Measurements from ENCODE around the gene STAC3. TPM values are rescaled to one million over a fixed set of nuclear protein-coding genes. Genes with fewer than 3 reads are reported as not detected.

The STAC3 gene
- total RNA-seq, 1 experiment from 2014 or later = 1,339 TPM

DNA sequence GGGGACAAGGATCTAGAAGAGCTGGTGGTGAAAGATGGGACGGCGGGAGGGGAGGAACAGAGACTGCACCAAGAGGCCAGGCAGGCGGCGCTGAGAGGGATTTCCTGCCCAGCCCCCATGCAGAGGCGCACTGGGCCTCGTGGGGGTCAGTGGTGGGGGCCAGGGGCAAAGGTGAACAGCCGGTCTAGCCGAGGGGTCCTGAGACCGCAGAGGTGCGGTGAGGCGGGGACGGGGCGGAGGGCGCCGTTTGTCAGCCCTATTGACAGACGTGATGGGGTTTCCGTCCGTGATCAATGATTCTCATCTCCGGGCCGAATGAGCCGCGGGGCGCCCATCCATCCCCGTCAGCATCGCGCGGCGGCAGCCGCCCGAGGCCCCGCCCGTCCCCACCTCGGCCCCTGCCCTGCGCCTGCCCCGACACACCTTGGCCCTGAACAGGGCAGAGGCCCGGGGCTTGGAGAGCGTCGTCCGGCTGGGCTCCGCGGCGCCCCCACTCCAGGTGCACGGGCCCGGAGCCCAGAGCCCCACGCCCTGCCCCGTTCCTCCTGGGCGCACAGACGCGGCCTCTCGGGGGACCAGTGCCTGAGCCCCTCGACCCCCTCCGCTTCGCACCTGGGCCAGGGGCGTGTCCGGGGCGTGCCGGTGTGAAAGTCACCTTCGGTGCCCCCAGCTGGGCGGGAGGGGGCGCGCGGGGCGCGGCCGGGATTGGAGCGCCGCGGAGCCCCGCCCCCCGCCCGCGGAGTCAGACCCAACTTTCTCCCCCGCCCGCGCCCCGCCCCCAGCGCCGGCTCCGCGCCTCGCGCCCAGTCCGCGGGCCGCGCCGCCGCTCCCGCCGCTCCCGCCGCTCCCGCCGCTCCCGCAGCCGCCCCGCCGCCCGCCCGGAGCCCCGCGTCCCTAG, 34.7 kb downstream of the STAC3 start, which contains the start of gene NXPH4:
Gene NXPH4, plus strand, starts transcription at position 781 of the 898 bp plus-strand sequence. CDS start 176 bp downstream, outside the sequence.
- Histone ChIP-seq H3K36me3 (no peaks in the 10 kb centered on the region), H3K27ac (no peak within 1 kb of the TSS), H3K9me3 (replicated peaks) (no peaks in the 10 kb centered on the region), H3K27me3 (peaks cover 16% of the 10 kb centered on the region), H3K4me1 (peaks cover 39% of the 10 kb centered on the region), H3K4me3 (peak within 1 kb of the TSS; percentile 70)
- peak; percentile 94 to 97 for DNase-seq

DNA sequence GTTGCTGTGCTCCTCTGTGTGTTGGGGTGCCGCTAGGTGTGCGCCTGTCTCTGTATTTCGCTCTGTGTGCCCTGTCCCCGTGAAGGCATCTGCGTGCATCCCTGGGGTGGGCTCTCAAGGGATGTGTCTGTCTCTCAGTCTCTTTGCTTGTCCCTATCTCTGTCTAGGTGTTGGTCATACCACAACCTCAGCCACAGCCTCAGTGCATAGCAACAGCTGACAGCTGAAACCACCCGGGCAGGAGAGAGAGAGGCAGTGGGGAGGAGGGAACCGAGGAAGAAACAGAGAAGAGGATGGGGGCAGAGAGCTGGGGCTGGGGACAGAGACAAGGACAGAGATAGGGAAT, 35.3 kb downstream of the STAC3 start:
- peak overlapping the region; percentile 70 for H3K4me3 ChIP-seq
- H3K27me3 ChIP-seq = peaks cover 16% of the 10 kb centered on the region
- no peaks in the 10 kb centered on the region for H3K36me3 ChIP-seq
- no peaks in the 10 kb centered on the region for H3K9me3 ChIP-seq (replicated peaks)
- H3K27ac ChIP-seq = no peak overlapping the region
- peaks cover 39% of the 10 kb centered on the region for H3K4me1 ChIP-seq
- DNase-seq = peak; percentile 96 to 98

DNA sequence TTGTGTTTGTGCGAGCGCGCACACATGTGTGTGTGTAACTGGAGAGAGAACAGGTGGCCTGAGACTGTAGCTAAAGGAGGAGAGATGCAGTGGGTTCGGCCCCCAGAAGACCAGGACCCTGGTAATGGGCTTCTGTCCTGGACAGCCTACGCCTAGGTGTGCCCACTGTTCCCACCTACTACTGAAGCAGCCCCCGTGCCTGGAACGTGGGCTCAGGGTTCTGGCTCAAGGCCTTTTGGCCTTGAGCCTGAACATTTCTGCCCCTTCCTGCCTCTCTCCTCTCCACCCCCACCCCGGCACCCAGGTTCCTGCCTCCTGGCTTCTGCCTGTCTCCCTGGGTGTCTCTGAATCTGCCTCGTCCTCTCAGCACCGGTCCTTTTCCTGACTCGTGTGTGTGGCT, 35.9 kb downstream of the STAC3 start:
- Histone ChIP-seq H3K27me3 (peaks cover 16% of the 10 kb centered on the region), H3K27ac (no peak overlapping the region), H3K9me3 (replicated peaks) (no peaks in the 10 kb centered on the region), H3K4me1 (peaks cover 39% of the 10 kb centered on the region), H3K4me3 (no peak overlapping the region), H3K36me3 (no peaks in the 10 kb centered on the region)
- peak in 1 of 2 experiments; percentile 76 for DNase-seq

DNA sequence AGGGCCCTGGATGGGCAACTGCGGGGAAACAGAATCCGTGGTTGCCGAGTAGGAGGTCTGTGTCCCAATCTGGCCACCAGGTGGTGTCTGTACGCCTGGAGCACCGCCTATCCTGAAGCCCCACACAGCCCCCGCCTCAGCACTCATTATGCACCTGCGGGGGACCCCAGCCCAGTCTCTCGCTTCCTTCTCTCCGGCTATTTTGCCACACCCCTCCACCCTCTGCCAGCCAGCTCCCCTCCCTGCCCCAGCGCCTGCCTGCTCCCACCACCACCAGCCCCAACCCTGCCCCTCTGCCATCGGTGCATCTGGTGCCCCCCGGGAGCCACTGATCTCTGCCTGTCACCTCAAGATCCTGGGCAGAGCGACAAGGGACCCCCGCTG, 36.6 kb downstream of the STAC3 start:
- no peak overlapping the region for H3K27ac ChIP-seq
- DNase-seq = peak; percentile 99 to 100
- H3K9me3 ChIP-seq (replicated peaks) = no peaks in the 10 kb centered on the region
- H3K36me3 ChIP-seq = no peaks in the 10 kb centered on the region
- no peak overlapping the region for H3K4me3 ChIP-seq
- H3K27me3 ChIP-seq = peaks cover 13% of the 10 kb centered on the region
- peaks cover 39% of the 10 kb centered on the region for H3K4me1 ChIP-seq

DNA sequence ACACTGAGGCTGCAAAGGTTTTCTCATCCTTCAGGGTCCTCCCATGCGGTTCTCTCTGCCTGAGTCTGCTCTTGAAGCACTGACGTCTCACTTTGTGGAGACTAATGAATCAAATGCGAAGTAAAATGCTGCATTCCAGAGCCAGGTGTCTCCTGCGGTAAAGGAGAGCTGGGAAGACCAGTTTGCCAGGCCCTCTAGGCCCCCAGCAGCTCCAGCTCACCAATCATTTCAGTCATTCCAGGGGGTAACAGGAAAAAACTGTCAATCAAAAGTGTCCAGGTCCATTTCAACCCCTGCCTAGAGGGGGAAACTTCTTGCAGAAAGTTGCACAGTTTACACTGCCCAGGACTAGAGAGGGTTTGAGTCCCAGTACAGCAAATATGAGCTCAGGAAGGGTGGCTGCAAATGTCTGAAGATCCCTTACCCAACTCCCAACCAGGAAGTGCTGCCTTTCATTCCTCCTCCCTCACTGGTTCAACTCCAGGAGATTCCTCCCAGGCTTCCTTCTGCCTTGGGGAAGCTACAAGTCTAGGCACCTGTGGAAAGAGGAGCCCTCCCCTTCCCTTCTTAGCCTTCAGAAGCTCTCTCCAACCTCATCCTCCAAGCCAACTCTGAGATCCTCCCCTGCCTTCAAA, 37.1 kb downstream of the STAC3 start:
- Histone ChIP-seq H3K4me1 (peaks cover 39% of the 10 kb centered on the region), H3K36me3 (no peaks in the 10 kb centered on the region), H3K4me3 (no peak overlapping the region), H3K27me3 (peaks cover 11% of the 10 kb centered on the region), H3K9me3 (replicated peaks) (no peaks in the 10 kb centered on the region), H3K27ac (no peak overlapping the region)
- DNase-seq = no peak

DNA sequence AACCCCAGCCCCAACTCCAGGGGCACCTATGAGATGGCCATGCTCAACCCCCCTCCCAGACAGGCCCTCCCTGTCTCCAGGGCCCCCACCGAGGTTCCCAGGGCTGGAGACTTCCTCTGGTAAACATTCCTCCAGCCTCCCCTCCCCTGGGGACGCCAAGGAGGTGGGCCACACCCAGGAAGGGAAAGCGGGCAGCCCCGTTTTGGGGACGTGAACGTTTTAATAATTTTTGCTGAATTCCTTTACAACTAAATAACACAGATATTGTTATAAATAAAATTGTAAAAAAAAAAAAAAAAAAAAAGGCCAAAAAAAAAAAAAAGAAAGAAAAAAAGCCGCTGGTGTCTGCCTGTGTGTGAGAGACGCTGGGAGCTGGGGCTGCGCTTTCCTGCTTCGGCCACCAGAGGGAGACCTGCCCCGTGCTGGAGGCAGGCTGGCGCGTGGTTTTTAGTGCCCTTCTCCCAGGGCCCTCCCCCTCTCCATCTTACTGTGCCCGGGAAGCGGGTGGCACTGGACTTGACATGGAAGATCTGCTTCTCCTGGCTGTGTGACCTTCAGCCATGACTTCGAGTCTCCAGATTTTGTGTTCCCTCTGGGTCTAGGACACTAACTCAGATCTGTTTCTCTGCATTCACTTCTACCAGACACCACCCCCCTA, 37.8 kb downstream of the STAC3 start:
- Histone ChIP-seq H3K27ac (no peak overlapping the region), H3K27me3 (peaks cover 9% of the 10 kb centered on the region), H3K9me3 (replicated peaks) (no peaks in the 10 kb centered on the region), H3K4me1 (peaks cover 33% of the 10 kb centered on the region), H3K36me3 (no peaks in the 10 kb centered on the region), H3K4me3 (no peak overlapping the region)
- peak; percentile 100 for DNase-seq

DNA sequence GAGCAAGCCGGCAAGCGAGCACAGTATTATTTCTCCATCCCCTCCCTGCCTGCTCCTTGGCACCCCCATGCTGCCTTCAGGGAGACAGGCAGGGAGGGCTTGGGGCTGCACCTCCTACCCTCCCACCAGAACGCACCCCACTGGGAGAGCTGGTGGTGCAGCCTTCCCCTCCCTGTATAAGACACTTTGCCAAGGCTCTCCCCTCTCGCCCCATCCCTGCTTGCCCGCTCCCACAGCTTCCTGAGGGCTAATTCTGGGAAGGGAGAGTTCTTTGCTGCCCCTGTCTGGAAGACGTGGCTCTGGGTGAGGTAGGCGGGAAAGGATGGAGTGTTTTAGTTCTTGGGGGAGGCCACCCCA, 38.3 kb downstream of the STAC3 start:
- Histone ChIP-seq H3K27ac (no peak overlapping the region), H3K27me3 (peaks cover 4% of the 10 kb centered on the region), H3K36me3 (no peaks in the 10 kb centered on the region), H3K9me3 (replicated peaks) (no peaks in the 10 kb centered on the region), H3K4me1 (peaks cover 28% of the 10 kb centered on the region), H3K4me3 (no peak overlapping the region)
- no peak for DNase-seq

DNA sequence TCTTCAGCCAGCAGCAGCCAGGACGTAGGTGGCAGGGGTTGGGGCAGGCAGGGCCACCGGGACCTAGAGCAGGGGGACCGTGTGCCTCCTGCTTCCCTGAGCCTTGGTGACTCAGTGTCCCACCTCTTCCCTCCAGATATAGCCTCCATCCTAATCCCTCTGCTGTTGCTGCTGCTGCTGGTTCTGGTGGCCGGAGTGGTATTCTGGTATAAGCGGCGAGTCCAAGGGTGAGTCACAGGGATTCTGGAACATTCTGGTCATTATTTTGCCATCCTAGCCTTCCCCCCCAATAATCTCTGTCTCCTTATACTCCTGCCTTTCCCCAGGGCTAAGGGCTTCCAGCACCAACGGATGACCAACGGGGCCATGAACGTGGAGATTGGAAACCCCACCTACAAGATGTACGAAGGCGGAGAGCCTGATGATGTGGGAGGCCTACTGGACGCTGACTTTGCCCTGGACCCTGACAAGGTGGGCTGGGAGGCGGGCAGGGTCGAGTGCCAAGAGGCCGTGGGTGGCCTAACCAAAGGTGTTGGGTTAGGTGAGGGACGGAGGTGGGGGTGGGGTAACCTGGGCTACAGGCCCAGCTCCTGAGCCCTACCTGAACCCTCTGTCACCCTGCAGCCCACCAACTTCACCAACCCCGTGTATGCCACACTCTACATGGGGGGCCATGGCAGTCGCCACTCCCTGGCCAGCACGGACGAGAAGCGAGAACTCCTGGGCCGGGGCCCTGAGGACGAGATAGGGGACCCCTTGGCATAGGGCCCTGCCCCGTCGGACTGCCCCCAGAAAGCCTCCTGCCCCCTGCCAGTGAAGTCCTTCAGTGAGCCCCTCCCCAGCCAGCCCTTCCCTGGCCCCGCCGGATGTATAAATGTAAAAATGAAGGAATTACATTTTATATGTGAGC, 38.9 kb downstream of the STAC3 start:
- no peaks in the 10 kb centered on the region for H3K36me3 ChIP-seq
- H3K27ac ChIP-seq = no peak overlapping the region
- peaks cover 23% of the 10 kb centered on the region for H3K4me1 ChIP-seq
- no peak for DNase-seq
- no peaks in the 10 kb centered on the region; the same call in 1 of the 2 replicates for H3K27me3 ChIP-seq
- H3K9me3 ChIP-seq (replicated peaks) = no peaks in the 10 kb centered on the region
- no peak overlapping the region for H3K4me3 ChIP-seq

DNA sequence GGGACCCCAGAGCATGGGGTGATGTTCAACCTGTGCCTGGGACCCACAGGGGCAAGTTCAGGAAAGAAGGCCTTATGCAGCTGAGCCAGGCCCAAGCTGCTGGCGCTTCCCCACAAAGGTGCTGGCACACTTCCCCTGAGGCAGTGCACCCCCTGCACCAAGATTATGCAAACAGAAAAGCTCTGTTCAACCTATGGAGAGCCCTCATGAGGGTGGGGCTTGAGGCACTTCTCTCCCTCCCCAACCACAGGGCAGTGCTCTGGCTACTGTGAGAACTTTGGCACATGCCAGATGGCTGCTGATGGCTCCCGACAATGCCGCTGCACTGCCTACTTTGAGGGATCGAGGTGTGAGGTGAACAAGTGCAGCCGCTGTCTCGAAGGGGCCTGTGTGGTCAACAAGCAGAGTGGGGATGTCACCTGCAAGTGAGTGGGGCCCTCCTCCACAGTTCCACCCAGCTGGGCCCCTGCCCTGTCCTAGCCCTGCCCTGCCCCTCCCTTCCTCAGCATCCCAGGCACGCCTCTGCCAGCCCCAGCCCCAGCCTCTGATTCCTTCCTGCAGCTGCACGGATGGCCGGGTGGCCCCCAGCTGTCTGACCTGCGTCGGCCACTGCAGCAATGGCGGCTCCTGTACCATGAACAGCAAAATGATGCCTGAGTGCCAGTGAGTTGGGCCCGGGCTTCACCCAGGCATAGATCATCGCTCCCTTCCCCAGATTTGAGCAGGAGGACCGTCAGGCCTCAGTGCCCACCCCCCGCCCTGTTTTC, 39.9 kb downstream of the STAC3 start:
- DNase-seq = no peak
- Histone ChIP-seq H3K4me3 (no peak overlapping the region), H3K27me3 (no peaks in the 10 kb centered on the region; the same call in 1 of the 2 replicates), H3K27ac (no peak overlapping the region), H3K9me3 (replicated peaks) (no peaks in the 10 kb centered on the region), H3K36me3 (0 out of 2 replicates have a peak, but pooled peaks cover 2% of the 10 kb centered on the region), H3K4me1 (peaks cover 23% of the 10 kb centered on the region)

DNA sequence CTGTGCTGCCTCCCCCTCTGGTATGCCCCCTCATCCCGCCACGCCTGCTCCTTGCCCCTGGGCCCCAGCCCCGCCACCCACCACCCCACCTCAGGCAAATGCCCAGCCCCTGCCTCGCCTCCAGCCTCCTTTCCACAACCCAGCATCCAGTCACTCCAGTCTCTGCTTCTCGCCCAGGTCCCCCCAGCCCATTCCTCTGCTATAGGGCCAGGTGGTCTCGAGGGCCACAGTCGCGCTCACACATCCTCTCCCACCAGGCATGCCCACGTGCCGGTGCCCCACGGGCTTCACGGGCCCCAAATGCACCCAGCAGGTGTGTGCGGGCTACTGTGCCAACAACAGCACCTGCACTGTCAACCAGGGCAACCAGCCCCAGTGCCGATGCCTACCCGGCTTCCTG, 40.5 kb downstream of the STAC3 start:
- H3K9me3 ChIP-seq (replicated peaks) = no peaks in the 10 kb centered on the region
- peaks cover 17% of the 10 kb centered on the region for H3K4me1 ChIP-seq
- H3K27ac ChIP-seq = no peak overlapping the region
- no peak overlapping the region for H3K4me3 ChIP-seq
- H3K36me3 ChIP-seq = peaks cover 8% of the 10 kb centered on the region; the same call in 1 of the 2 replicates
- H3K27me3 ChIP-seq = no peaks in the 10 kb centered on the region; the same call in 1 of the 2 replicates
- DNase-seq = no peak

DNA sequence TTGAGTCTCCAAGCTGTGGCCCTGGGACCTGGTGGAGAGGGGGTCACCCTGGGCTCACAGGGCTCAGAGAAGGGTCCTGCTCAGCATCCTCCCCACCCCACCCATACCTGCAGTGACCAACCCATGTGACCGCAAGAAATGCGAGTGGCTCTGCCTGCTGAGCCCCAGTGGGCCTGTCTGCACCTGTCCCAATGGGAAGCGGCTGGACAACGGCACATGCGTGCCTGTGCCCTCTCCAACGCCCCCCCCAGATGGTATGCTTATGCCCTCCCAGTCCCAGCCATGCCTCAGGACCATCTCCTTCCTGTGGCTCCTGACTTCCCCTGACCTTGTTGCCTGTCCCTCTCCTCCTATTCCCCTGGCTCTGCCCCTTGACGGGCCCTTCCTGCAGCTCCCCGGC, 41.1 kb downstream of the STAC3 start:
- DNase-seq = no peak
- H3K27me3 ChIP-seq = no peaks in the 10 kb centered on the region
- no peak overlapping the region for H3K27ac ChIP-seq
- no peaks in the 10 kb centered on the region for H3K9me3 ChIP-seq (replicated peaks)
- peaks cover 11% of the 10 kb centered on the region for H3K4me1 ChIP-seq
- peaks cover 9% of the 10 kb centered on the region; the same call in 1 of the 2 replicates for H3K36me3 ChIP-seq
- no peak overlapping the region for H3K4me3 ChIP-seq

DNA sequence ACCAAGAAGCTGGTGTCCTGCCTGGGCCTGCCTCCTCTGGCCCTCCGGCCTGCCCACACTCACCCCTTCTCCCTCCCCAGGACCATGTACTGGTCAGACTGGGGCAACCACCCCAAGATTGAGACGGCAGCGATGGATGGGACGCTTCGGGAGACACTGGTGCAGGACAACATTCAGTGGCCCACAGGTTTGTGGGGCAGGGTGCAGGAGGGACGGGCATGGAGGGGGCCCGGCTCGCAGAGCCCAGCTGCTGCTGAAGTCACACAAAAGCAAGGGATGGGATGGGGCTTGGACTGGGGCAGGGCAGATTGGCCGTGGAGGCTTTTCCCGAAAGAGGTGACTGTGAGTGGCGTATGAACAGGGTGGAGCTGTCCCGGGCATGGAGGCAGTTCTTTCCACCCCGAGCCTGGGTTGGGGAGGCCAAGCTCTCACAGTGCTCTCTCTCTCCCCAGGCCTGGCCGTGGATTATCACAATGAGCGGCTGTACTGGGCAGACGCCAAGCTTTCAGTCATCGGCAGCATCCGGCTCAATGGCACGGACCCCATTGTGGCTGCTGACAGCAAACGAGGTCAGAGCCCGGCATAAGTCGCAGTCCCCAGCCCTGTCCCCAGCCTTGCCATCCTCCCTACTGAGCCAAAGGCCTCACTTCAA, 42.2 kb downstream of the STAC3 start:
- Histone ChIP-seq H3K27me3 (no peaks in the 10 kb centered on the region), H3K27ac (no peak overlapping the region), H3K9me3 (replicated peaks) (no peaks in the 10 kb centered on the region), H3K4me3 (no peak overlapping the region), H3K4me1 (peaks cover 4% of the 10 kb centered on the region), H3K36me3 (peaks cover 9% of the 10 kb centered on the region)
- peak in 1 of 2 experiments; percentile 54 for DNase-seq

All from SJCRH30 (cell line).